ENCODE results near the gene SCN8A.

DNA sequence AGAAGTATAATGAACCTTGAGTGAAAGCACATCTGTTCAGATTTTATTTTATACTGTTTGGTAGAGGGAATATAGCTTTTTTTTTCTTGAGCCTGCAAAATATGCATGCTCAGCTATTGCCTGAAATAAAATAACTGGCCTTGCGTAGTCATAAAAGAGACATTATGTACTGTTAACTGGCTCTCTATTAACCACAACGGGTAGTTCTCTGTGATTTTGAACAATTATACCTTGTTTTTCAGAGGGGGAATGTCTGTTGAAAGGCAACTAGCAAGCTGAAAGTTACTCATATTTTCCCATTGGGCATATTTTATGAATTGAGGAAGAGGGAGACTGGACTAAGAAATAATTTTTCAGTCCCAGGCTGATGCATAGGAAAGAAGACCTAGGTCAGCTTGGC, 194.9 kb downstream of the SCN8A start:
- TF ChIP-seq CBX8 (IDR thresholded peaks at IDR 0.05), result no peak
- TF ChIP-seq, protein P1, sequence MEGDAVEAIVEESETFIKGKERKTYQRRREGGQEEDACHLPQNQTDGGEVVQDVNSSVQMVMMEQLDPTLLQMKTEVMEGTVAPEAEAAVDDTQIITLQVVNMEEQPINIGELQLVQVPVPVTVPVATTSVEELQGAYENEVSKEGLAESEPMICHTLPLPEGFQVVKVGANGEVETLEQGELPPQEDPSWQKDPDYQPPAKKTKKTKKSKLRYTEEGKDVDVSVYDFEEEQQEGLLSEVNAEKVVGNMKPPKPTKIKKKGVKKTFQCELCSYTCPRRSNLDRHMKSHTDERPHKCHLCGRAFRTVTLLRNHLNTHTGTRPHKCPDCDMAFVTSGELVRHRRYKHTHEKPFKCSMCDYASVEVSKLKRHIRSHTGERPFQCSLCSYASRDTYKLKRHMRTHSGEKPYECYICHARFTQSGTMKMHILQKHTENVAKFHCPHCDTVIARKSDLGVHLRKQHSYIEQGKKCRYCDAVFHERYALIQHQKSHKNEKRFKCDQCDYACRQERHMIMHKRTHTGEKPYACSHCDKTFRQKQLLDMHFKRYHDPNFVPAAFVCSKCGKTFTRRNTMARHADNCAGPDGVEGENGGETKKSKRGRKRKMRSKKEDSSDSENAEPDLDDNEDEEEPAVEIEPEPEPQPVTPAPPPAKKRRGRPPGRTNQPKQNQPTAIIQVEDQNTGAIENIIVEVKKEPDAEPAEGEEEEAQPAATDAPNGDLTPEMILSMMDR (IDR thresholded peaks at IDR 0.05), result no peak
- TF ChIP-seq PHF8 (IDR thresholded peaks at IDR 0.05; ENCODE audit: borderline replicate concordance, low read depth), result no peak
- TF ChIP-seq MAX (IDR thresholded peaks at IDR 0.05), result no peak
- TF ChIP-seq NR3C1 (IDR thresholded peaks at IDR 0.05), result no peak
- no peak for TF ChIP-seq CHD2 (IDR thresholded peaks at IDR 0.05; ENCODE audit: low read length, partially characterized antibody)
- TF ChIP-seq ATOH8 (CRISPR knock-in tag; IDR thresholded peaks at IDR 0.05; ENCODE audit: low read depth), result no peak
- no peak for TF ChIP-seq SMC3 (IDR thresholded peaks at IDR 0.05)
- TF ChIP-seq EHMT2 (IDR thresholded peaks at IDR 0.05; ENCODE audit: low read depth), result no peak
- no peak for TF ChIP-seq POLR2A (IDR thresholded peaks at IDR 0.05; ENCODE audit: low read length)
- no peak for TF ChIP-seq REST (IDR thresholded peaks at IDR 0.05)
- TF ChIP-seq, protein P2, sequence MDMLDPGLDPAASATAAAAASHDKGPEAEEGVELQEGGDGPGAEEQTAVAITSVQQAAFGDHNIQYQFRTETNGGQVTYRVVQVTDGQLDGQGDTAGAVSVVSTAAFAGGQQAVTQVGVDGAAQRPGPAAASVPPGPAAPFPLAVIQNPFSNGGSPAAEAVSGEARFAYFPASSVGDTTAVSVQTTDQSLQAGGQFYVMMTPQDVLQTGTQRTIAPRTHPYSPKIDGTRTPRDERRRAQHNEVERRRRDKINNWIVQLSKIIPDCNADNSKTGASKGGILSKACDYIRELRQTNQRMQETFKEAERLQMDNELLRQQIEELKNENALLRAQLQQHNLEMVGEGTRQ (IDR thresholded peaks at IDR 0.05), result no peak

Data from A549 (cell line).